Measurements from ENCODE around the gene DAB2IP.

DNA sequence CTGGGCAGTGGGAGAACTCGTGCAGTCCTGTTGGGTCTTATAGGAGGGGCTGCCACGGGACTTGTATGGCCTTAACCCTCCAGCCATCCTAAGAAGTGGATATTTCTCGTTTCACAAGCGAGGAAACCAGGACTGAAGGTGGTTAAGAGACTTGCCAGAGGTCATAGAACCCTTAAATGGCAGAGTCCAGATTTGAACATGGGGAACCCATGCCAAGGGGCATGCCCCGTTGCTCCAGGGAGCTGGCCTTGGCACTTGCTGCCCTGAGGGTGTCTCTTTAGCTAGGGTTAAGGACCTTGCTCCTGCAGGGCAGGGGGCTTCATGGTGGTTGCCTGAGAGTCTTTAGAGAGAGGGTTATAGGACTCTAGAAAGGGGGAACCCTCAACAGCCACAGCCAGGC lies 63.4 kb downstream of the DAB2IP start:
- TF ChIP-seq CTCF (IDR thresholded peaks at IDR 0.05; ENCODE audit: poor library complexity, severe bottlenecking), result no peak
- TF ChIP-seq POLR2AphosphoS5 (IDR thresholded peaks at IDR 0.05), result no peak

Measured in neural cell (in vitro differentiated cells).